AG10803 (cell line): Measurements from ENCODE around the gene SCAF4.

Experiments used
- DNase-seq: peaks from one replicate; pipeline ENCODE4 v3.0.0; 2010; ENCODE audit warnings: low read depth
- H3K4me3 ChIP-seq: 2 replicates; pipeline ENCODE4 v1.5.1; 2011; ENCODE audit warnings: mild to moderate bottlenecking, low read length, control low read depth
- TF ChIP-seq, protein P1 (sequence below): conservative IDR thresholded peaks from 2 replicates; pipeline ENCODE4 v1.5.1; 2011; ENCODE audit warnings: mild to moderate bottlenecking, low read length, control low read depth, inconsistent platforms

The SCAF4 gene

DNA sequence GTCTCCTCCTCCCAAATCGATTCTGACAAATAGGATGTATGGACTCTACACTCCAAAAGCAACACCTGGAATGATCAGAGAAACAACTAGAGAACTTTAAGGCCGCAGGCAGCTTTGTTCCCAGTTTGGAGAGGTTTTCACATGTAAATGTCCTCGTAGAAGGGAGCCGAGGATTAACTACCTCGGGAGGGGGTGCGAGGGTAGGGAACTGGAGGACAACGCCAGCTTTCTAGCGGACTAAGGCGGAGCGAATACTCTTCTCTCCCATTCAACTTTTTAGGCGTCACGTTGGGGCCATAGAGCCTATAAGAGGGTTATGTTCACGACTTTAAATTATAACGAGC, 1.2 kb downstream of the SCAF4 start:
- TF ChIP-seq, protein P1, sequence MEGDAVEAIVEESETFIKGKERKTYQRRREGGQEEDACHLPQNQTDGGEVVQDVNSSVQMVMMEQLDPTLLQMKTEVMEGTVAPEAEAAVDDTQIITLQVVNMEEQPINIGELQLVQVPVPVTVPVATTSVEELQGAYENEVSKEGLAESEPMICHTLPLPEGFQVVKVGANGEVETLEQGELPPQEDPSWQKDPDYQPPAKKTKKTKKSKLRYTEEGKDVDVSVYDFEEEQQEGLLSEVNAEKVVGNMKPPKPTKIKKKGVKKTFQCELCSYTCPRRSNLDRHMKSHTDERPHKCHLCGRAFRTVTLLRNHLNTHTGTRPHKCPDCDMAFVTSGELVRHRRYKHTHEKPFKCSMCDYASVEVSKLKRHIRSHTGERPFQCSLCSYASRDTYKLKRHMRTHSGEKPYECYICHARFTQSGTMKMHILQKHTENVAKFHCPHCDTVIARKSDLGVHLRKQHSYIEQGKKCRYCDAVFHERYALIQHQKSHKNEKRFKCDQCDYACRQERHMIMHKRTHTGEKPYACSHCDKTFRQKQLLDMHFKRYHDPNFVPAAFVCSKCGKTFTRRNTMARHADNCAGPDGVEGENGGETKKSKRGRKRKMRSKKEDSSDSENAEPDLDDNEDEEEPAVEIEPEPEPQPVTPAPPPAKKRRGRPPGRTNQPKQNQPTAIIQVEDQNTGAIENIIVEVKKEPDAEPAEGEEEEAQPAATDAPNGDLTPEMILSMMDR: no peak
- DNase-seq: no peak
- H3K4me3 ChIP-seq: peak overlapping the region; percentile 70

DNA sequence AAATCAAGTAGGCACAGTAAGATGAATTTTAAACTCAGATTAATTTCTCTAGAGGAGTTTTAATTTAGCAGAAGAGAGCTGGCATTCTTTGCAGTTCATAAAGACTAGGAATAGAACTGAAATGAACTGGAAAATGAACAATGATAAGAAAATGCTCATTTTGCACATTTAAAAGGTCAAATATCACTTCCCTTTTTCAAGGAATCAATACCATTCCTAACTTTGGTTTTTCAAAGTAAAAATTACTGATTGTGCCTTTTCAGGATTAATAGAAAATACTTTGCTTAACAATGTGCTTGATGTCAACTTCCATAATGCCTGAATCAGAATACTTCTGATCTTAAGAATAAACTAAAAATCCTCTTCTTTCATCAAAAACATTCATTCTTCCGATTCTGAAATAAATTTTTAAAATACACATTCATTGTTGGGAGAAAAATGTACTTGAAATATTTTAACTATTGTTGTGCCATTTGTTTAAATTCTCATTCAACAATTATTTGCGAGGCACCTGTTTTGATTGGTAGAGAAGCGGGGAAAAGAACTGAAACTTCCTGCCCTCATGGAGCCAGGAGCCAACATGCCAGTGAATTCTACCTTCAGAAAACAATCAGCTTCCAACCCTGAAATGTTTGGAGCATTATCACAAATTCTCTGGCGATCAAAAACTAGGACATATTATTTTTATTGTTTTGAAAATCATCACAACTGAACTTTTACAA, 2.1 kb downstream of the SCAF4 start:
- peak overlapping the region; percentile 70 for H3K4me3 ChIP-seq
- DNase-seq: no peak
- TF ChIP-seq, protein P1: no peak

DNA sequence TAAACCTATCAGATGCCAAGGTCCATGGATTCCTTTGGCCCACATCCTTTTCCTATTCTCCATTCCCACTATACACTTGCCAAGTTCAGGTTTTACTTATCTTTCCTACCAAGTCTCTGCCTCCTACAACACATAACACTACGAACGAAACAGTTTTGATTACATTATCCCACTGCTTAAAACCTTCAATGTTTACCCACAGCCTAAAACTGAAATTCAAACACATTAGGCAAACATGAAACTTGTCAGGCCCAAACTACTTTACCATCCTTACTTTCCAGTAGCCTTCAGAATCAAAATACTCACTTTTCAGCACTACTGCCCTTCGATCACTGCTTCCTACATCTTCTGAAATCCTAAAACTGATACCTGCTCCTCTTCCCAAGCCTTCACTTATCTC, 3.0 kb downstream of the SCAF4 start:
- TF ChIP-seq, protein P1: no peak
- H3K4me3 ChIP-seq: no peak overlapping the region
- DNase-seq: no peak

DNA sequence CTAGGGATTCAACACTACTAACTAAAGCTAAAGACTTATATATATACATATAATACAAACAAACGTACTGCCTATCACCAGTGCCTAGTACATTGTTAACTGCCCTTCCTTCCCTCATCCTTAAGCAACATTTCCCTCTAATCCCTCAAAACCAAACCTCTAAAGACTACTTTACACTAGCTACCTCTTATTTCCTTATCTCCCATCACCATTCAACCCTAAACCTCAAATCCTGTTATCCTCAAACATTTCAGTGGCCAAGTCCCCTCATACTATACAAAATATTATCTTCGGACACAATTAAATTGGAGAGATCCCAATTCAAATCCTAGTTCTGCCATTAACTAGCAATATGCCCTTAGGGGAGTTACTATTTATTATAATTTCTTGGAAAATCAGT, 3.7 kb downstream of the SCAF4 start:
- TF ChIP-seq, protein P1: no peak
- DNase-seq: no peak
- no peak overlapping the region for H3K4me3 ChIP-seq

DNA sequence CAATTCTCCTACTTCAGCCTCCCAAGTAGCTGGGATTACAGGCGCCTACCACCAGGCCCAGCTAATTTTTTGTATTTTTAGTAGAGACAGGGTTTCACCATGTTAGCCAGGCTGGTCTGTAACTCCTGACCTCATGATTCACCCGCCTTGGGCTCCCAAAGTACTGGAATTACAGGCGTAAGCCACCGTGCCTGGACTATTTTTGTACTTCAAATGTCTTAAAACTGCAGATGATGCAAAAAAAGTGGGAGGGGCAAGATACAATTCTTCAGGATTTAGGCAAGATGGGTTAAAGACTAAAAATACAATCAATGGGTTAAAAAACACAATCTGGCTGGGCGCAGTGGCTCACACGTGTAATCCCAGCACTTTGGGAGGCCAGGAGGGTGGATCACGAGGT, 4.7 kb downstream of the SCAF4 start:
- TF ChIP-seq, protein P1: no peak
- no peak for DNase-seq
- H3K4me3 ChIP-seq: no peak overlapping the region

DNA sequence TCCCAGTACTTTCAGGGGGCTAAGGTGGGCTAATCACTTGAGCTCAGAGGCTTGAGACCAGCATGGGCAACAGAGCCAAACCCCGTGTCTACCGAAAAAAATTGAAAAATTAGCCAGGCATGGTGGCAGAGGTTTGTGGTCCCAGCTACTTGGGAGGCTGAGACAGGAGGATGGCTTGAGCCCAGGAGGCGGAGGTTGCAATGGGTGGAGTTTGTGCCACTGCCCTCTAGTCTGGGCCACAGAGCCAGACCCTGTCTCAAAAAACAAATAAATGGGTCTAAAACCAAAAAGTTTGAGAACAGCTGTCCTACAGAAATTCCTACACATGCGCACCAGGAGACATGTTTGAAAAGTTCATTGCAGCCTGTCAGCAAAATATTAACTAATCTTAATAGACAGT, 5.5 kb downstream of the SCAF4 start:
- H3K4me3 ChIP-seq: no peak overlapping the region
- no peak for DNase-seq
- TF ChIP-seq, protein P1: no peak

DNA sequence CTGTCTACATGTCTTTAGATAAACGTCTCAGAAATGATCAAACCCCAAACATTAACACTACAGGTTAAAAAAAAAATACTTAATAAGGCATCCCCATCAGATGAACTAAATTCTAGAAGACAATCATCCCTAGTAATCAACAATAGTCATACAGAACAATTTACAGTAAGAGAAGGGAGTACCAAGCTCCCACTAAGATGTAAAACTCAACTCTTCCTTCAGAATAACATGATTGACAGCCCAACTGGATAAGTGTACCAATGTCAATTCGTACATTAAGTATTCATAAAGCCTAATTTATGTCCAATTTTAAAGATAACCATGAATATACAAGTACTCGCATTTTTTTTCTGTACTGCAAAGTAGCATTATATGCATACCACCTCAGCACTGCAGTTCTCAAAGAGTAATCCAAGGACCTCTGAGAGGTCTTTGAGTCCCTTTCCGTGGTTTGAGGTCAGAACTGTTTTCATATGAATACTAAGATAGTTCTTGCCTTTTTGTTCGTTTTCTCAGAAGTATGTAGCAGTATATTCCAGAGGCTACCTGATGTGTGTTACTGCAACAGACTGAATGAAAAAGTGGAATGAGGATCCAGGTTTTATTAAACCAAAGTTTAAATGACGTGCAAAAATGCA, 6.6 kb downstream of the SCAF4 start:
- no peak overlapping the region for H3K4me3 ChIP-seq
- TF ChIP-seq, protein P1: no peak
- DNase-seq: no peak
